Activated T-helper 1 cell treated with anti-CD3 and anti-CD28 coated beads, Interleukin-2, amount 50 U/mL, for 16 hours (primary cell): Measurements from ENCODE around the gene CAMK4.
"Not testable (repeated sequence)": the region's sequence is repeated elsewhere in the genome, so short reads cannot be mapped to it uniquely, and the experiment has no call there.

Source experiments
- DNase-seq, 2 donors: peaks; one replicate each; pipeline ENCODE4 v3.0.0-alpha.2; 2020; ENCODE audit warnings: low read depth in 1 of 2, low spot score in 1 of 2

The CAMK4 gene

GRCh38 chr5:111379391-111379816 lies 155.2 kb downstream of the CAMK4 start:
- DNase-seq, result no peak

GRCh38 chr5:111383288-111383970 lies 159.2 kb downstream of the CAMK4 start:
- DNase-seq, result no peak

GRCh38 chr5:111384220-111384619 lies 160.0 kb downstream of the CAMK4 start:
- no peak for DNase-seq

- DNase-seq, result no peak
These were observed 160.9 kb downstream of the CAMK4 start for GRCh38 chr5:111385051-111385450.

- DNase-seq, result no peak
These were observed 162.0 kb downstream of the CAMK4 start for GRCh38 chr5:111385970-111386831.

- no peak for DNase-seq
These were observed 162.6 kb downstream of the CAMK4 start for GRCh38 chr5:111386832-111387162.

- no peak for DNase-seq
These were observed 163.2 kb downstream of the CAMK4 start for GRCh38 chr5:111387361-111387760.

- no peak for DNase-seq
These were observed 165.4 kb downstream of the CAMK4 start for GRCh38 chr5:111389390-111390082.

GRCh38 chr5:111392181-111392580 lies 168.0 kb downstream of the CAMK4 start:
- DNase-seq, result no peak

- no peak for DNase-seq
These were observed 170.4 kb downstream of the CAMK4 start for GRCh38 chr5:111394586-111394985.

GRCh38 chr5:111398013-111398412 lies 173.8 kb downstream of the CAMK4 start:
- DNase-seq, result no peak

- DNase-seq, result no peak
These were observed 174.9 kb downstream of the CAMK4 start for GRCh38 chr5:111399113-111399512.

GRCh38 chr5:111401906-111402305 lies 177.7 kb downstream of the CAMK4 start:
- no peak for DNase-seq

- DNase-seq, result no peak
These were observed 180.1 kb downstream of the CAMK4 start for GRCh38 chr5:111404270-111404769.

GRCh38 chr5:111407562-111407961 lies 183.4 kb downstream of the CAMK4 start:
- no peak for DNase-seq

- DNase-seq, result no peak
These were observed 184.6 kb downstream of the CAMK4 start for GRCh38 chr5:111408817-111409216.

GRCh38 chr5:111409266-111409665 lies 185.1 kb downstream of the CAMK4 start:
- not testable (repeated sequence) for DNase-seq

- DNase-seq, result not testable (repeated sequence)
These were observed 185.9 kb downstream of the CAMK4 start for GRCh38 chr5:111410067-111410466.

GRCh38 chr5:111411301-111411700 lies 187.1 kb downstream of the CAMK4 start:
- DNase-seq, result no peak

- DNase-seq, result no peak
These were observed 188.4 kb downstream of the CAMK4 start for GRCh38 chr5:111412593-111412992.

GRCh38 chr5:111415053-111415452 lies 190.9 kb downstream of the CAMK4 start:
- no peak for DNase-seq

- no peak for DNase-seq
These were observed 198.1 kb downstream of the CAMK4 start for GRCh38 chr5:111422245-111422644.
